ENCODE data around the gene TMEM184A. TPM values are rescaled to one million over a fixed set of nuclear protein-coding genes. Genes with fewer than 3 reads are reported as not detected.
A peak's percentile ranks its signal among the peaks of the same experiment; 100 is the strongest.

The TMEM184A gene
- total and polyA plus RNA-seq, 2 of the 4 experiments (the other 2 are of a cell fraction), result 0.36 to 1.9 TPM

DNA sequence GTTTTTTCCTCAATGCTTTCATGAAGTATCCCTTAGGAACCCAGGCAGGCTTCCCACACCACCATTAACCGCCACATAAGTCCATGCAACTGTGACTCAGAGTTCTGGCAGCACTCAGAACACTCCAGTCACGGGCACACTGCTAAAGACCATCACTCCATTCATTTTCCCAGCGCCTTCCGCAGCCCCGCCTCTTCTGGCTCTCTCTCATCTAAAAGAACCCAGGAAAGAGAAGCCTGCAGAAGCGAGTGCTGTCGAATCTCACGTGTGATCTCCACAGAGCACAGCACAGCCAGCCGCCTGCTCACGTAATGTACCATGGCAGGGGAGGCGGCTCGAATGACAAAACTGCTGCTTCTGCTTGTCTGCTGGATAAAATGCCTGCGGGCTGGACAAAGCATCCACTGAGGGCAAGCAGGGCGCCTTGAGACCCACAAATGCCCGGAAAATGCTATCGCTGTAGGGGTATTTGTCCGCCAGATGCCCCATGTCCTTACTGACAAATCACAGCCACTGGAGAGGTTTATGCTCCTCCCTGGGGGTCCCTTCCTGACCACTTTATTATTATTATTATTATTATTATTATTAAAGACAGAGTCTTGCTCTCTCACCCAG is 12.0 kb upstream of the TMEM184A start:
- WGBS, 2 experiments (ENCODE audit: extremely low coverage in 2 of 2, insufficient read length in 1 of 2), result 2% methylated on average over 7 of the region's 17 CpGs; no CpG with 5 or more reads in 1 of the 2 experiments
- H3K4me3 ChIP-seq (ENCODE audit: insufficient read depth, low read depth, low read length), result no peak overlapping the region
- dilution Hi-C loops (cut with HindIII; ENCODE audit: low sequenced_read_pairs, unreplicated experiment) (no loop called here), intact Hi-C loops (cut with micrococcal nuclease) (no loop called here), in situ Hi-C loops (cut with MboI; ENCODE audit: low sequenced_read_pairs) (no loop called here)
- H3K36me3 ChIP-seq (ENCODE audit: control insufficient read depth, insufficient read depth, low read length), result peaks cover 15% of the 10 kb centered on the region
- peak overlapping the region; percentile 87 for H4K91ac ChIP-seq (ENCODE audit: insufficient read depth, low read depth, low read length)
- POLR2A ChIA-PET (ENCODE audit: unreplicated experiment), result no interaction called here
- peak overlapping the region; percentile 60; the same call in 1 of the 2 replicates for H3K23ac ChIP-seq (ENCODE audit: low read depth, low read length)
- H3K4me2 ChIP-seq (ENCODE audit: low read depth, low read length), result peak overlapping the region; percentile 59
- peak overlapping the region; percentile 68 for H3K27ac ChIP-seq (ENCODE audit: insufficient read depth, low read length)
- H3K4ac ChIP-seq (ENCODE audit: low read depth, low read length), result peak overlapping the region; percentile 86
- H2BK15ac ChIP-seq (ENCODE audit: low read depth, low read length), result peak overlapping the region; percentile 22; the same call in 1 of the 3 replicates
- TF ChIP-seq CEBPB (IDR thresholded peaks at IDR 0.05; ENCODE audit: low read depth, low read length) (no peak), MXI1 (IDR thresholded peaks at IDR 0.05; ENCODE audit: borderline replicate concordance, low read depth, low read length) (peak; percentile 40; the same call in 1 of the 2 replicates), BHLHE40 (IDR thresholded peaks at IDR 0.05; ENCODE audit: low read depth, low read length) (peak; percentile 95), POLR2A (IDR thresholded peaks at IDR 0.05; ENCODE audit: low read depth, low read length) (peak; percentile 58; the same call in 1 of the 2 replicates), FOS (IDR thresholded peaks at IDR 0.05; ENCODE audit: low read depth, low read length) (peak; percentile 80), MAZ (IDR thresholded peaks at IDR 0.05; ENCODE audit: borderline replicate concordance, low read depth, low read length) (0 out of 2 replicates have a peak, but pooled peaks have one; percentile 14), RCOR1 (IDR thresholded peaks at IDR 0.05; ENCODE audit: insufficient replicate concordance, low read length) (no peak), CHD1 (IDR thresholded peaks at IDR 0.05; ENCODE audit: low read depth, low read length) (no peak), NFE2L2 (IDR thresholded peaks at IDR 0.05; ENCODE audit: low read depth, low read length) (0 out of 2 replicates have a peak, but pooled peaks have one; percentile 12)
- TF ChIP-seq, protein P1, sequence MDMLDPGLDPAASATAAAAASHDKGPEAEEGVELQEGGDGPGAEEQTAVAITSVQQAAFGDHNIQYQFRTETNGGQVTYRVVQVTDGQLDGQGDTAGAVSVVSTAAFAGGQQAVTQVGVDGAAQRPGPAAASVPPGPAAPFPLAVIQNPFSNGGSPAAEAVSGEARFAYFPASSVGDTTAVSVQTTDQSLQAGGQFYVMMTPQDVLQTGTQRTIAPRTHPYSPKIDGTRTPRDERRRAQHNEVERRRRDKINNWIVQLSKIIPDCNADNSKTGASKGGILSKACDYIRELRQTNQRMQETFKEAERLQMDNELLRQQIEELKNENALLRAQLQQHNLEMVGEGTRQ (IDR thresholded peaks at IDR 0.05; ENCODE audit: low read depth, low read length), result peak; percentile 13; the same call in 1 of the 2 replicates
- H4K20me1 ChIP-seq (ENCODE audit: insufficient read depth, low read length), result no peaks in the 10 kb centered on the region; the same call in 1 of the 2 replicates
- CTCF ChIA-PET, result no interaction called here
- peaks cover 14% of the 10 kb centered on the region for H3K4me1 ChIP-seq (ENCODE audit: control insufficient read depth, insufficient read depth, low read length)
- H2AK5ac ChIP-seq (ENCODE audit: low read depth, low read length), result peak overlapping the region; percentile 37; the same call in 1 of the 2 replicates
- peak; percentile 41 for ATAC-seq (ENCODE audit: low read depth)
- 0 out of 2 replicates have a peak overlapping the region, but pooled peaks have one; percentile 20 for H2BK20ac ChIP-seq (ENCODE audit: low read depth, low read length)
- H3K9me3 ChIP-seq (ENCODE audit: control insufficient read depth, insufficient read depth, low read length), result no peaks in the 10 kb centered on the region
- H3K56ac ChIP-seq (ENCODE audit: extremely low read depth, insufficient read depth, low read length), result 0 out of 2 replicates have a peak overlapping the region, but pooled peaks have one; percentile 39
- peaks cover 17% of the 10 kb centered on the region for H3K9me1 ChIP-seq (ENCODE audit: insufficient read depth, low read length)
- H2AFZ ChIP-seq (replicated peaks; ENCODE audit: low read length, poor library complexity), result peak overlapping the region; percentile 9
- H2AK9ac ChIP-seq (replicated peaks; ENCODE audit: low read depth, low read length, poor library complexity), result peak overlapping the region; percentile 89
- peak overlapping the region in 1 of 2 experiments; percentile 66; a peak in 1 of 4 replicates for H4K8ac ChIP-seq (ENCODE audit: low read depth in 2 of 2, low read length in 2 of 2)
- H4K5ac ChIP-seq (ENCODE audit: low read depth, low read length), result peak overlapping the region; percentile 46; the same call in 1 of the 2 replicates
- peak overlapping the region; percentile 77 for H3K14ac ChIP-seq (replicated peaks; ENCODE audit: low read depth, low read length)
- H2BK5ac ChIP-seq (ENCODE audit: low read depth, low read length, poor library complexity, severe bottlenecking), result peak overlapping the region; percentile 86
- no peak overlapping the region for H3K18ac ChIP-seq (ENCODE audit: low read depth, low read length)
- BruUV-seq (replicated peaks), result no TSS peak
- peak; percentile 95 for DNase-seq
- H3K9ac ChIP-seq (ENCODE audit: low read depth, low read length), result peak overlapping the region; percentile 16; the same call in 1 of the 2 replicates
- H3K79me1 ChIP-seq (ENCODE audit: low read depth in 1 of 2, low read length in 2 of 2), result peaks cover 25 to 55% of the 10 kb centered on the region in 2 experiments; a peak in 3 of 4 replicates
- H2BK120ac ChIP-seq (ENCODE audit: low read depth, low read length), result peak overlapping the region; percentile 67; the same call in 1 of the 2 replicates
- H3K27me3 ChIP-seq (ENCODE audit: control insufficient read depth, insufficient read depth, low read length), result no peaks in the 10 kb centered on the region
